ENCODE data around the gene ATXN1.

ATXN1 gene

GRCh38 chr6:16331384-16332174 lies 429.7 kb downstream of the ATXN1 start:
- peak; percentile 77 for DNase-seq (ENCODE audit: low spot score)

GRCh38 chr6:16329233-16329632 lies 432.0 kb downstream of the ATXN1 start:
- DNase-seq (ENCODE audit: low spot score): no peak

- DNase-seq (ENCODE audit: low spot score): no peak
These were observed 433.4 kb downstream of the ATXN1 start for GRCh38 chr6:16327777-16328325.

- no peak for DNase-seq (ENCODE audit: low spot score)
These were observed 434.1 kb downstream of the ATXN1 start for GRCh38 chr6:16326971-16327776.

GRCh38 chr6:16326531-16326930 lies 434.7 kb downstream of the ATXN1 start:
- DNase-seq (ENCODE audit: low spot score): no peak

- no peak for DNase-seq (ENCODE audit: low spot score)
These were observed 436.5 kb downstream of the ATXN1 start for GRCh38 chr6:16324606-16325225.

GRCh38 chr6:16324184-16324583 lies 437.1 kb downstream of the ATXN1 start:
- no peak for DNase-seq (ENCODE audit: low spot score)

- DNase-seq (ENCODE audit: low spot score): no peak
These were observed 438.5 kb downstream of the ATXN1 start for GRCh38 chr6:16322666-16323312.

- no peak for DNase-seq (ENCODE audit: low spot score)
These were observed 439.4 kb downstream of the ATXN1 start for GRCh38 chr6:16321826-16322225.

GRCh38 chr6:16321341-16321710 lies 439.9 kb downstream of the ATXN1 start:
- no peak for DNase-seq (ENCODE audit: low spot score)

GRCh38 chr6:16320533-16321340 lies 440.5 kb downstream of the ATXN1 start:
- no peak for DNase-seq (ENCODE audit: low spot score)

- no peak for DNase-seq (ENCODE audit: low spot score)
These were observed 441.3 kb downstream of the ATXN1 start for GRCh38 chr6:16319813-16320532.

- DNase-seq (ENCODE audit: low spot score): no peak
These were observed 442.1 kb downstream of the ATXN1 start for GRCh38 chr6:16318953-16319720.

- no peak for DNase-seq (ENCODE audit: low spot score)
These were observed 442.7 kb downstream of the ATXN1 start for GRCh38 chr6:16318538-16318937.

GRCh38 chr6:16316741-16317251 lies 444.5 kb downstream of the ATXN1 start:
- peak; percentile 48 for DNase-seq (ENCODE audit: low spot score)

- no peak for DNase-seq (ENCODE audit: low spot score)
These were observed 447.0 kb downstream of the ATXN1 start for GRCh38 chr6:16314296-16314695.

GRCh38 chr6:16313732-16314131 lies 447.5 kb downstream of the ATXN1 start:
- no peak for DNase-seq (ENCODE audit: low spot score)

GRCh38 chr6:16311763-16312162 lies 449.5 kb downstream of the ATXN1 start:
- DNase-seq (ENCODE audit: low spot score): no peak

GRCh38 chr6:16306334-16306733 lies 454.9 kb downstream of the ATXN1 start:
- no peak for DNase-seq (ENCODE audit: low spot score)

- no peak for DNase-seq (ENCODE audit: low spot score)
These were observed 455.5 kb downstream of the ATXN1 start for GRCh38 chr6:16305788-16306187.
